Transverse colon (tissue), 3 donors: ENCODE data around the gene FNIP2.
"Not testable (repeated sequence)": the region's sequence is repeated elsewhere in the genome, so short reads cannot be mapped to it uniquely, and the experiment has no call there.

Source experiments
- CTCF ChIP-seq, 5 experiments: fragments of 200-600 bp in 3 of 5; fragments of 450-650 bp in 2 of 5; sonication (generic) in 3 of 5; IDR thresholded peaks; 1 replicate in 2 of 5; 2 replicates in 3 of 5; pipeline ENCODE4 v1.5.1; 2016 to 2017; ENCODE audit warnings: antibody characterized with exemption in 5 of 5, inconsistent platforms in 3 of 5, mild to moderate bottlenecking in 2 of 5, moderate library complexity in 1 of 5
- EP300 ChIP-seq: sonication (generic); formaldehyde crosslinking; IDR thresholded peaks from one replicate; pipeline ENCODE4 v1.6.1; 2017; ENCODE audit warnings: antibody characterized with exemption, low read depth

GRCh38 chr4:158746537-158746936 is 22.3 kb upstream of the FNIP2 start:
- not testable (repeated sequence) for TF ChIP-seq CTCF (IDR thresholded peaks at IDR 0.05); EP300
